ENCODE data around the gene PRKAR1A.

DNA sequence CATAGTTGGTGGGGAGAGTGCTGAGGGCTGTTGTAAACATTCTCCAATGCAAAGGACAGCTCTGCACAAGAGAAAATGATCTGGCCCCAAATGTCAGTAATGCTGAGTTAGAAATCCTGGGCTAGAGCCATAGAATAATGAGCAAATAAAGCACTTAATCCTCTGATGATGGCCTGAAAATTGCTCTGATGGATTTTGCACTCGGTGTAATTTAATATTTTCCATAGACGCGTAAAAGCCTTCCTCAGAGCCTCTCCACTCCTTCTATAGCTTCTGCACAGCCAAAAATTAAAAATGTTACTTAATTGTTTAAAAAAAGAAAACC lies 65.2 kb downstream of the PRKAR1A start:
- TF ChIP-seq ARNT (IDR thresholded peaks at IDR 0.05), result no peak
- TF ChIP-seq FOXM1 (IDR thresholded peaks at IDR 0.05; ENCODE audit: borderline replicate concordance), result no peak
- TF ChIP-seq, protein P1, sequence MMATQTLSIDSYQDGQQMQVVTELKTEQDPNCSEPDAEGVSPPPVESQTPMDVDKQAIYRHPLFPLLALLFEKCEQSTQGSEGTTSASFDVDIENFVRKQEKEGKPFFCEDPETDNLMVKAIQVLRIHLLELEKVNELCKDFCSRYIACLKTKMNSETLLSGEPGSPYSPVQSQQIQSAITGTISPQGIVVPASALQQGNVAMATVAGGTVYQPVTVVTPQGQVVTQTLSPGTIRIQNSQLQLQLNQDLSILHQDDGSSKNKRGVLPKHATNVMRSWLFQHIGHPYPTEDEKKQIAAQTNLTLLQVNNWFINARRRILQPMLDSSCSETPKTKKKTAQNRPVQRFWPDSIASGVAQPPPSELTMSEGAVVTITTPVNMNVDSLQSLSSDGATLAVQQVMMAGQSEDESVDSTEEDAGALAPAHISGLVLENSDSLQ (IDR thresholded peaks at IDR 0.05), result no peak
- TF ChIP-seq HDGF (IDR thresholded peaks at IDR 0.05; ENCODE audit: borderline replicate concordance), result no peak
- TF ChIP-seq TARDBP (IDR thresholded peaks at IDR 0.05), result no peak
- no peak for TF ChIP-seq NFRKB (IDR thresholded peaks at IDR 0.05)
- no peak for TF ChIP-seq ZNF384 (IDR thresholded peaks at IDR 0.05)
- TF ChIP-seq SUZ12 (IDR thresholded peaks at IDR 0.05), result no peak
- TF ChIP-seq SP1 (IDR thresholded peaks at IDR 0.05), result no peak
- TF ChIP-seq CTBP1 (IDR thresholded peaks at IDR 0.05; ENCODE audit: borderline replicate concordance), result no peak
- TF ChIP-seq FOXA1 (IDR thresholded peaks at IDR 0.05), result no peak
- TF ChIP-seq BHLHE40 (IDR thresholded peaks at IDR 0.05; ENCODE audit: borderline replicate concordance), result no peak
- no peak for TF ChIP-seq ELF4 (IDR thresholded peaks at IDR 0.05)
